Bone marrow (tissue), 2 donors: ENCODE data around the gene SEM1.
"Not testable (repeated sequence)": the region's sequence is repeated elsewhere in the genome, so short reads cannot be mapped to it uniquely, and the experiment has no call there.

Source experiments
- DNase-seq, 2 donors: peaks; one replicate each; lab custom pipeline; 2025; lab: John Stamatoyannopoulos, UW

The SEM1 gene

DNA sequence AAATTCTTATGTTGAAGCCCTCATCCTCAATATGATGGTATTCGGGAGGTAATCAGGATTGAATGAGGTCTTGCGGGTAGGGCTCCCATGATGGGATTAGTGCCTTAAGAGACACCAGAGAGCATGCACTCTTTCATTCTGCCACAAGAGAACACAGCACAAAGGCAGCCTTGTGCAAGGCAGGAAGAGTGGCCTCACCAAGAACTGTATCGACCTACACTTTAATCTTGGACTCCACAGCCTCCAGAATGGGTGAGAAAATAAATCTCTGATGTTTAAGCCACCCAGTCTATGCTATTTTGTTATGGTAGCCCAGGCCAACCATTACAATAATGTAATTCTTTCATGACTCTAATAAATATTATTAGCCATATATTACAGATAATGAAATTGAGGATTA, 8.4 kb downstream of the SEM1 start:
- no peak for DNase-seq

DNA sequence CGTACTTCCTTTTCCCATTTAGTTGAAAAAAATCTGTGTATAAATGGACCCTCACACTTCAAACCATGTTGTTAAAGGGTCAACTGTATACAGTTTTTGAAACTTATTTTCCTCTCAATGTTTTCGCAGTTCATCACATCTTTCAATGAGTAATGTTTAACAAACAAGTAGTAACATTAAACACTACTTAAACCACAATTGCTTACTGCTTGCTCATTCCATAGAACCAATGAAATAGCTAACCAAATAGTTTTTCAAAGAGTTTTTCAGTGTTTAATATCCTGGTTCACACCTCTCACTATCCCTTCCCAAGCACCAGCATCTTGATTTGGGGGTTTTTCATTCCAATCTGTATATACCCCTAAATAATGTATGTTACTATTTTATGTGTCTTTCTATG, 9.1 kb downstream of the SEM1 start:
- no peak for DNase-seq

DNA sequence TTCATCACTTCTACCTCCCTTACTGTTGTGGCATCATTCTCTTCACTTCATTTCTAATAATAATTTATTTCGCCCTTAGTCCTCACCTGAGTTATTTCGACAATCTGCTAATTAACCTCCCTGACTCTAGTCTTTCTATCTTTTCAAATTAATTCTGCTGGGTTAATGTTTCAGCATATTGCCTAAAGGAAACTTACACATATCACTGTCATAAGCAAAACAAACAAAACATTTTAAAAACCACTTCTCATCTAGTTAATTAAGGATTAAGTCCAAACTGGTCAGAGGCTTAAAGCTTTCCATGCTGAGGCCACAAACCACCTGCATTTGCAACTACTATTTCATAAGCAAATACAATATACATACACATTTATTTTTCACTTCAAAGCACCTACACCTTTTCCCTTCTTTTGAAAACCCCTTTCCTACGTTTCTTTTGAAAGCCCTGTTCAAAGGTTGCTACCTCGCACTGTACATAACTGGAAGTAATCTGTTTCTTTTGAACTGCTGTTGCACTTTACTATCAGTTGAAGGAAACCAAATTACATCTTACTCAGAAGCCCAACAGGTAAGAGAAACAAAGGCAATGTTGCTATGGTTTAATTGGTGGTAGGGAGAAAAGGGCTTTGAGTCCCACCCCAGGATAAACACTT, 10.3 kb downstream of the SEM1 start:
- DNase-seq, result no peak

DNA sequence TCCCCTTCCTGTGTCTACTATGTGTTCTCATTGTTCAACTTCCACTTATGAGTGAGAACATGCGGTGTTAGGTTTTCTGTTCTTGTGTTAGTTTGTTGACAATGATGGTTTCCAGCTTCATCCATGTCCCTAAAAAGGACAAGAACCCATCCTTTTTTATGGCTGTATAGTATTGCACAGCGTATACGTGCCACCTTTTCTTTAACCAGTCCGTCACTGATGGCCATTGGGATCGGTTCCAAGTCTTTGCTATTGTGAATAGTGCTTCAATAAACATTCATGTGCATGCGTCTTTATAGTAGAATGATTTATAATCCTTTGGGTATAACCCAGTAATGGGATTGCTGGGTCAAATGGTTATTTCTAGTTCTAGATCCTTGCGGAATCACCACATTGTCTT, 11.2 kb downstream of the SEM1 start:
- DNase-seq, result not testable (repeated sequence)

DNA sequence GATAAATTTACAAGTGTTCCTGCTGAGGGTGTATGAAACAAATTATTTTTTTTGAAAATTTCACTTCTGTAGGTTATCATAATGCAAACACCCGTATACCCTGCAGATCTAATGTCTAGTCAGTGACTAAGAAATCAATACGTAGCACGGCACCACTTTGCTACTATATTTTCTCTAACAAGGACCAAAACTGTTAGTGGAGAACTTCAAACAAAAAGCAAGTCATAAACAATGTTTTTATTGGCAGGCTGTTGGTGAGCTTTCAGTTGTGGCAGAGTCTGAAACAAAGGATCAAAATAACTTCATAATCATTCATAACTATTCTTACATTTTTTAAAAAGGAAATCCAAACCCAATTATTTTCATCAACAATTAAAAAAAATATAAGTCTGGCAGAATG, 11.8 kb downstream of the SEM1 start:
- DNase-seq, result no peak

DNA sequence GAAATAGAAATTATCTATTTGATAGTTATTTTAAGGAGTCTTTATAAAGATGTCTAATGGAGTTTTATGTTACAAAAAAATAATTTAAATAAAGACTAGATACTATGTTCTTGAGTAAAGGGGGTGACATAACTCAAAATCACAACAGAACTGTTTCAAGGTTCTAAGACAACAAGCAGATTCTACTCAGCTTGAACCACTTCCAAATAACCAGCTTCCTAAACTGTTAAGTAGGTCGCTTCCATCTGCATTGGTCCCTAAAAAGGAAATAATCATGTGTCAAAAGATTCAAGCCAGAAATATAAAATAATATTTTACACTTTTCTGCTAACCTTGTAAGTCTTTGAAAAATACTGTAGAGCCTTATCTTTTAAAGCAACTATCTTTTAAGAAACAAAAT, 14.1 kb downstream of the SEM1 start:
- DNase-seq, result no peak

DNA sequence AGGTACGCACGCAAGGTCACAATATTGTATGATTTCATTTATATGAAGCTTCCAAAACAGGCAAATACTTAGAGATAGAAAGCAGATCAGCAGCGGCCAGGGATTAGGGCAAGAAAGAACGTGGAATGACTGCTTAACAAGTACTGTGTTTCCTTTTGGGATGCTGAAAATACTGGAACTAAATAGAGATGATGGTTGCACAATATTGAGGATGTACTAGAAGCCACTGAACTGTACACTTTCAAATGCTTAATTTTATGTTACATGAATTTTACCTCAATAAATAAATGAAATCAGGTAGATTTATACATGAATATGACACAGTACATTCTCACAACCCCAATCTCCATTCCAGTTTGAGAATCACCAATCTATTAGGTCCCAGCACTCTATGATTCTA, 15.6 kb downstream of the SEM1 start:
- DNase-seq, result no peak

DNA sequence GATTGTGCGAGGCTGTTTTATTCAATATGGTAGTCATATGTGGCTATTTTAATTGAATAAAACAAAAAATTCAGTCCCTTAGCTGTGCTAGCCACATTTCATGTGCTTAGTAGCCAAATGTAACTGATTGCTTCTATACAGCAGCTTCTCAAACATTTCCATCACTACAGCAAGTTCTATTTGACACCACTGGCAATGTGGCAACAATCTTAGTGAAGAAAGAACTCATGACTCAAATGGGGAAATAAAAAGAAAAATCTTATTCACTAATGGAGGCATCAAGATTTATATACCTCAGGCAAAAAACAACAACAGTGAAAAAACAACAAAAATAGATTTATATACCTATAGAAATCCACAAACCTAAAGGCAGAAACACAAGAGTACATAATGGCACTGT, 17.9 kb downstream of the SEM1 start:
- DNase-seq, result no peak

DNA sequence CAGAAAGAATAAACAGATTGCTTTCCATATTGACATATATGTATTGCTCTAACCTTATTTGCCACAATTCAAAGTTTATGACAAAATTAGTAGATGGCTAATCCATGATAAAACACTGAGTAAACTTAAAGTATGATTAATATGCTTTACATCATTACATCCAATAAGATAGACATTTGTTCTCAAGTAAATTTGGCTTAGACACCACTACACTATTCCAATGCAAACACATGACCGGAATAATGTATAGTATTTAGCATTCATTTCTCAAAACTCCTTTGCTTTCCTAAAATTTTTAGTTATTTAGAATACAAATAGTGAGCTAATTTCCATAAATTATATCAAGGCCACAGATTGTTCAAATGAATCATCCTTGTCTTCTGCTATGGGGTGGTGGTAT, 20.2 kb downstream of the SEM1 start:
- no peak for DNase-seq

DNA sequence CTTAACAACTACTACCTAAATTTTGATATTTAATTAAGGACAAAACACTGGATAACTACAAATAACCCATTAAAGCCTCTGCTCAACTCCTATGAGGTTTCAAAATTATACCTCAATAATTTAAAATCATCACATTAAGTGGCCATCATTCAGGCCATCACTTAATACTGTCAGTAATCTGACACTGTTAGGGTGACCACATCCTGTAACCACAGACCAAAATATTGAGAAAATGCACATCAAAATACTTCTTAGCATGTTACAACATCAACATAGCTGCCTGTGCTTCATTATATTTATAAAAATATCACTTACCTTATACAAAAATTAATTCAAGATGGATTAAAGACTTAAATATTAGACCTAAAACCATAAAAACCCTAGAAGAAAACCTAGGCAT, 23.3 kb downstream of the SEM1 start:
- DNase-seq, result no peak

DNA sequence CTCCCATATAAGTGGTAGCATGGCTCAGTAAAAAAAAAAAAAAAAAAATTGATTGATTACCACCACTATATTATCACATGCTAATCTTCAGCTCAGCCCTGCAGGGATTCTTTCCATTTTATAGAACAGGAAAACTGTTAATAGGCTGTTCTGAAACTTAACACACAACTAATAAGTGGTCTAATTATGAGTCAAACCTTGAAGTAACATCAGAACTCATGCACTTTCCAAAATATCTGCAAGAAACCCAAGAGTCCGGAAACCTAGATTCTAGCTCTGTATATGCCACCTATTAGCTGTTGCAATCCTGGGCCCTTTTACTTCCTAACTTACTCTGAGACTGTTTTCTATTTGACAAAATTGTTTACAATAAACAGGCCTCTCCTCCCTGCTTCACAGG, 23.9 kb downstream of the SEM1 start:
- DNase-seq, result no peak

DNA sequence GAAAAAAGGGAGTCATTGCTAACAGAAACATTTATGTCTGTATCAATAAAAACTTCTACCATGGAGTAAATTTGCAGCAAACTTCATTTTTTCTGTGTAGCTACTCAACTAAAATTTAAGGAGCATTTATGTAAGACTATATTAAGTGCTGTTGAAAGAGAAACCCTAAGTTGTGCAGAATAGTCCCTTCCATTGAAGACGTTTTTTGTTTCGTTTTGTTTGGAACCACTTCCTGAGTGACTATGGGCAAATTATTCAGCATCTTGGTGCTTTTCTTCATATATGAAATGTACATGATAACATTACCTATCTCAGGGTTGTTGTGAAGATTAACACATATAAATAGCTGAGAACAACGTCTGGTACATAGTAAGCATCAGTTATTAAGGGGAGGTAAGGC, 24.3 kb downstream of the SEM1 start:
- peak in 1 of 2 donors; percentile 31 for DNase-seq

DNA sequence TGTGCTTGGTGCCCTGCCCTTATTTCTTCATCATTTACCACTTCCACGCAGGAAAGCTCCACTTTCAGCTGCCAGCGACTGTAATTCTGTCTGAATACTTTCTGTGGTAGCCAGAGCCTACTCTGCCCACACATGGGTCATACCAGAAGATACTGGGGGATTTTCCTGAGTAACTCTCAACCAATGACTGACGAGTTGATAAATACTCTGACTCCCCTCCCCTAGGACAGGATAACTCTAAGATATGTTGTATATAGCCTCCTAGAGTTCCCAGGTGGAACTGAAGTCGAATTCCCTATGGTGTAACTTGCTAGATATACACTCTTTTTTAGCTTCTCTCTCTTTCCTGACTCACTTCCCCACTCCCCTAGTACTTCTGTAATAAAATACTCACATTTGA, 29.8 kb downstream of the SEM1 start:
- no peak for DNase-seq

DNA sequence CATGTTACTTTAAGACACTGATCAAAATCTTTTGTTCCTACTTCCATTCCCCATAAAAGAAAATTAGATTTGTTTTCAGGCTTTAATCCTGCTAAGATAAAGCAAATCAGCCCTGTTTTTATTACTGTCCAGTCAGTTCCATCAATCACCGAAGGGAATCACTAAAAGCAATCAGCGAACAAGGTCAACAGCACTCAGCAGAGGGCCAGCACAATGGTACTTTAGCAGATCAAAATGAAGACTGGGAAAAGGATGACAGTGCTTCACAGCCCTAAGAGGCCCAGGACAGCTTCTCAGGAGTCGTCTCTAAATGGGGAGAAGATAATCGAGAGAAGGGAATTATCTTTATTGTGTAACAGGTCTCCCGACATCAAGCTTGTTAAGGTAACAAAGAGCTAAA, 32.7 kb downstream of the SEM1 start:
- no peak for DNase-seq

DNA sequence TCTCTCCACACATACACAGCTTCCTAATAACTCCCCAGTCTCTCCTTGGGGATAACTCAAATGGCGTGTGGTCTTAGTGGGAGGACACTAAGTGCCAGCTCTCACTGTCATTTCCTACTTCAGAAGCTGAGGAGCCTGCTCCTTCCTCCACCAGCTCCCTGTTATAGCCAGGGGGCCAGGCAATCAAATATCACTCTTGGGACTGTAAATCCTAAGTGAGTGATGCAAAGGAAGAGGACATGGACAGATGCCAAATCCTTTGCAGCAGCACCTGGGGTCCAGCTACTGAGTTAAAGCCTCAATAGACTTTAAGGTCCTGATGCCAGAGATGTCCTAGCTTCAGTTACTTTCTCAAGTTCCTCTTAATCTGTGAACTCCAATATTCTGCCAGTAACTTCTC, 34.1 kb downstream of the SEM1 start:
- DNase-seq, result no peak

DNA sequence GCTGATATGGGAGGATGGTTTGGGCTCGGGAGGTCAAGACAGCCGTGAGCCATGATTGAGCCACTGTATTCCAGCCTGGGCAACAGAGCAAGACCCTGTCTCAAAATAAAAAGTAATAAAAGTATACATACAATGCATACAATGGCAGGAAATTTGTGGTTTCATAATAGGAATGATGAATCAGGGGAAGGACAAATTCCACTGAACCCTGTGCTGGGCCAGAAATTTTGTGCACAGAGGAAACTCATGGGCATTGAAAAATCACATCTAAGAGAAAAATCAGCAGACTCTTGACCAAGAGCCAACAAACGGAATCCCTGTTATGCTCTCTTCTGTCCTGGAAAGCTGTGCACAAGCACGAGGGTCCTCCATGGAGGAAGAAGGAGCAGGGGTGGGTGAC, 35.1 kb downstream of the SEM1 start:
- no peak for DNase-seq

DNA sequence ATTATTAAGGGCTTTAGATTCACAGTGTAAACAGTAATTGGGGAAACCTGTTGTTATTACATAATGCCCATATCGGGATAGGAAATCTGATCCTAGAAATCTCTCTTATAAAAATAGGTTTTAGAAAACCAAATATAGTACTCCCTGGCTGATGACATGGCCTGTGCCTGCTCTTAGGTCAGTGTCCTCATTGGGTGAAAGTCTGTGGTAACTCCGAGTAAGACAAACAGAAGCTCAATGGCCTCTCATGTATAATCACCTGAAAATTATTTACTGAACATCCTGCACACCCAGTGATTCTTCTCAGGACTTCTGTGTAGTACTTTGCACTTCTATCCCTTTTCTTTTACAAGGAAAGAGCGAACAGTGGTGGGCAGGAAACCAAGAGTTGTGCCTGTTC, 37.8 kb downstream of the SEM1 start:
- no peak for DNase-seq

DNA sequence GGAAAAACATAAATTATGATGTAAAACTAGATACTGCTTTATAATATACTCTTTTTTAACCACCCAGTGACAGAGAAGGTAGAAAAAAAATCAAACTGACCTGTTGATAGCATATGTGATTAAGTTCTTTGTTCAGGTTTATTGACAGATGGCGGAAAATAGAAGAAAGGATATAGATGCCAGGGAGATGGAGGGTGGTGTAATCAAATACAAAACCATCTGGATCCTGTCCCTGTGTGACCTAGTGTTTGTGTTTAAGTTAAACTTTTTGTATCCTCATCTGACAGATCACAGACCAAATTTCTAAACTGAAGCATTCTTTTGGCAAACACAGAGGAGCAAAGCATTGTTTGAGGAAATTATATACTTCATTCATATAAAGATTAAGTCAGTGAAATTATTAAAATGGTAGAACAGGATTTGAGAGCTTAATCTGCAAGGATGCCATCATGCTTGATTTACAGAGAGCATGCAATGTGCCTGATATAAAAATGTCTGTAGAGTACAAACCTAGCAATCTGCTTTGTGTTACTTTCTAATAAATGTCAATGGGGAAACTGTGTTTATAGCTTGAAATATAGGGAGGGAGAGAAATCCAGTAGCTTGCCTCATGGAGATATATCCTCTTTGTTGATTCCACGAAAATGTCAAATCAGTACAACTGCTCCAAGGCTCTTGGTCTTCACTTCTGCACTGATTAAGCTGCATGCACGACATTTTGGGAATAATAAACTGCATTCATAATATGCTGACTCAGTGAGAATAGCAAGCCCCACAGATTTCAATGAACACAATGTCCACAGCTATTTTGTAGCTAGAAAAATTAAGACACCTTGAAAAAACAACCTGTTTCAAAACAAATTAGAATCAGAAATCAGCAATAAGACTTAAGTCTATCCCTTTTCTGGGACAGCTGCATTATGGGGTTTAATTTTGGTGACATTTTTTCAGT, 39.0 kb downstream of the SEM1 start:
- no peak for DNase-seq

DNA sequence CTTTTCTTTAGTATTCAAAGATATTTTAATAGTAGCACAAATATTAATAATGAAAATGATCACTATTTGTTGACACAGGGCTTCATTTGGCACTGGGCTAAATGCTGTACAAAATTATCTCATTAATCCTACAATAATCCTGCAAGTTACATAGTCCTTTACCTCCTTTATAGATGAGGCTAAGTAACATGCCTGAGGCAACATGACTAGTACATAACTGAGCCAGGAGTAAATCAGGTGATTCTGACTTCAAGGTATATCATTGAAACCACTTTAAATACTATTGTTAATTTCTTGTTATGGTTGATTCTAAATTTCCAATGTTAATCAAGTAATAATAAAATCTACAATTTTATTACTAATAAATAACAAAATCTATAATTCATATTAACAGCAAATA, 39.8 kb downstream of the SEM1 start:
- DNase-seq, result no peak

DNA sequence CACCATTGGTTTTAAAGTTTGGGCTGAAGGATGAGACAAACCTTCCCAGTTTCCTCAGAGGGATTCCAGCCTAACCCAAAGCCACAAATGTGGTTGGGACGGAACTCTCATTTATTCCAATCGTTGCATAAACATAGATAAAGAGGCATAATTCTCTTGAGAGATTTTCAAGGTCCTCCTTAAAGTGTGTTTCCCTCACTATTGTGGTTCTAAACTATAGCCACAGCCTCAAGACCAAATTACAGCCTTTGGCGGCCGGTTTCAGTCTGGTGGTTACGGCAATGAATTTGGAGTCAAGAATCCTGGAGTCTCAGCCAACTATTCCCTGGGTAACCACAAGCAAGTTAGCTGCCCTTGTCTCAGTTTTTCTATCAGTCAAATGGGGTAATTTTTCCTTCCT, 42.6 kb downstream of the SEM1 start:
- no peak for DNase-seq

DNA sequence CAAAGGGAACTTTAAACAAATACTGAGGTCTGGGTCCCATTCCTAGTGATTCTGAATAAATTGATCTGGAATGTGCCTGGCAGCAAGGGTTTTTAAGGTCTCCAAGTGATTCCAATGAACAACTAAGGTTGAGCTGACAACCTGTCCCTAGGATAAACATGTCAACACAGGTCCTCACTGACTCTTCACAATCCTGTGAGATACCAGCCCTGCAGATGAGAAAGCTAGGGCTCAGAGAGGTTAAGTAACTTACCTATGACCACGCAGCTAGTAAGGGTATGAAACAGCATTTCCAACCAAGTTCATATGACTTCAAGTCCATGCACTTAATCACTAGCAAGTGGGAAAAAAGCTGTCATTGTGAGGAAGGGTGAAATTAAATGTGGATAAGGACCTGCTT, 44.0 kb downstream of the SEM1 start:
- DNase-seq, result no peak

DNA sequence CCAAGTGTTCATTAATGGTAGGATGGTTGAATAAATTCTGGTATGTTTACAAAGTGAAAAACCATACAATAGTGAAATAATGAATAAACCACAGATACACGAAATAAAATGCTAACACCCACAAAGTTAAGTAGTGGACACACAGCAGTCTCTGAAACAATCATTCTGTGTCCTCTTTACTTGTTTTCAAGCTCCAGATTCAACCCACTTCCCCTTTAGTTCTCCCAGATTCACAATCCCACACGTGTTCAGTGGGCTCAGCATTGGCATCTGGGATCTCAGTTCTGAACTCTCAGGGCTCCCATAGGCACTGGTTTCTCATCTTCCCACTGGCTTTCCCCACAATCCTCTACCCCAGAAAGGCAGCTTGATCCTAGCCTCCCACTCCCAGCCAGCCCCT, 44.9 kb downstream of the SEM1 start:
- DNase-seq, result no peak

DNA sequence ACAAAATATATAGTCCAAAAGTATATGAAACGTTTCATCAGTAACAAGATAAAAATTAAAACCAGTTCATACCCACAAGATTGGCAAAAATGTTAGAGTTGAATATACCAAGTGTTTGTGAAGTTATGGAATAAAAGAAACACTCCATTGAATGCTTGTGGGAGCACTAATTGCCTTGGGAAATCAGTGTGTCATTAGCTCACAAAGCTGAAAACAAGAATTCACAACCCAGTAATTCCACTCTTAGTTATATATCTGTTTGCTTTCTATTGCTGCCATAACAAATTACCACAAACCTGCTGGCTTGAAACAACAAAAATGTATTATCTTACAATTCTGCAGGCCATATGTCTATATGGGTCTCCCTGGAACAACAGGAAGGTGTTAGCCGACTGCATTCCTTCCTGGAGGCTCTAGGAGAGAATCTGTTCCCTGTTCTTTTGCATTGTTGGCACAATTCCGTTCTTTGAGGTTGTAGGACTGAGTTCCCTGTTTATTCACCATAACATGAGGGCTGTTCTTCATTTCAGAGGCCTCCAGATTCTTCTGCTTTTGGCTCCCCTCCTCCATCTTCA, 45.7 kb downstream of the SEM1 start:
- no peak for DNase-seq
